ENCODE results near the gene PRKCZ. TPM values are rescaled to one million over a fixed set of nuclear protein-coding genes. Genes with fewer than 3 reads are reported as not detected.

The PRKCZ gene
- total RNA-seq, 1 experiment from 2014 or later, result 36.0 TPM

DNA sequence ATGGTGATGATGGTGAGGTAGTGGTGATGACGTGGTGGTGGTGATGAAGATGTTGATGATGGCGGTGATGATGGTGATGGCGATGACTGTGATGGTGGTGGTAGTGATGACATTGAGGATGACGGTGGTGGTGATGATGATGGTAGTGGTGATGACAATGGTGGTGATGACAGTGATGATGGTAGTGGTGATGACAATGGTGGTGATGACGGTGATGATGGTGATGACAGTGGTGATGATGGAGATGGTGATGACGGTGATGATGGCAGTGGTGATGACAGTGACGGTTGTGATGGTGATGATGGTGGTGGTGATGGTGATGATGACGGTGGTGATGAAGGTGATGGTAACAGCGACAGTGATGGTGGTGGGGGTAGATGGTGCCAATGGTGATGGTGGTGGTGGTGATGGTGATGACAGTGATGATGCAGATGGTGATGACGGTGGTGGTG, 105.0 kb downstream of the PRKCZ start:
- no TSS peak for BruUV-seq (replicated peaks)
- Histone ChIP-seq H3K4me3 (no peak overlapping the region), H4K20me1 (ENCODE audit: insufficient read depth) (no peaks in the 10 kb centered on the region), H3K9me3 (ENCODE audit: insufficient read depth, low read depth) (no peaks in the 10 kb centered on the region), H3K27me3 (ENCODE audit: insufficient read depth, low read depth) (no peaks in the 10 kb centered on the region), H3K9me2 (ENCODE audit: insufficient read depth) (no peaks in the 10 kb centered on the region), H3K27ac (no peak overlapping the region), H3K4me2 (no peak overlapping the region), H2AFZ (no peak overlapping the region), H3F3A (ENCODE audit: insufficient read depth, low read depth) (no peaks in the 10 kb centered on the region), H3K79me2 (ENCODE audit: low read depth) (no peaks in the 10 kb centered on the region), H3K36me3 (ENCODE audit: low read depth) (no peaks in the 10 kb centered on the region), H3K4me1 (replicated peaks; ENCODE audit: insufficient read depth) (no peaks in the 10 kb centered on the region)
- ChIA-PET POLR2A (ENCODE audit: unreplicated experiment) (no interaction called here), CTCF (interaction anchor here (1.1 kb wide), 1 partner anchor 19 kb away, joined by 4 read pairs; no protein-coding TSS in a partner anchor)
- DNase-seq, result no peak
- intact Hi-C loops (cut with micrococcal nuclease; ENCODE audit: unreplicated experiment), result no loop called here
- TF ChIP-seq, protein P1, sequence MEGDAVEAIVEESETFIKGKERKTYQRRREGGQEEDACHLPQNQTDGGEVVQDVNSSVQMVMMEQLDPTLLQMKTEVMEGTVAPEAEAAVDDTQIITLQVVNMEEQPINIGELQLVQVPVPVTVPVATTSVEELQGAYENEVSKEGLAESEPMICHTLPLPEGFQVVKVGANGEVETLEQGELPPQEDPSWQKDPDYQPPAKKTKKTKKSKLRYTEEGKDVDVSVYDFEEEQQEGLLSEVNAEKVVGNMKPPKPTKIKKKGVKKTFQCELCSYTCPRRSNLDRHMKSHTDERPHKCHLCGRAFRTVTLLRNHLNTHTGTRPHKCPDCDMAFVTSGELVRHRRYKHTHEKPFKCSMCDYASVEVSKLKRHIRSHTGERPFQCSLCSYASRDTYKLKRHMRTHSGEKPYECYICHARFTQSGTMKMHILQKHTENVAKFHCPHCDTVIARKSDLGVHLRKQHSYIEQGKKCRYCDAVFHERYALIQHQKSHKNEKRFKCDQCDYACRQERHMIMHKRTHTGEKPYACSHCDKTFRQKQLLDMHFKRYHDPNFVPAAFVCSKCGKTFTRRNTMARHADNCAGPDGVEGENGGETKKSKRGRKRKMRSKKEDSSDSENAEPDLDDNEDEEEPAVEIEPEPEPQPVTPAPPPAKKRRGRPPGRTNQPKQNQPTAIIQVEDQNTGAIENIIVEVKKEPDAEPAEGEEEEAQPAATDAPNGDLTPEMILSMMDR (conservative IDR thresholded peaks at IDR 0.05), result no peak
- TF ChIP-seq EZH2 (IDR thresholded peaks at IDR 0.05; ENCODE audit: low read depth), result no peak

DNA sequence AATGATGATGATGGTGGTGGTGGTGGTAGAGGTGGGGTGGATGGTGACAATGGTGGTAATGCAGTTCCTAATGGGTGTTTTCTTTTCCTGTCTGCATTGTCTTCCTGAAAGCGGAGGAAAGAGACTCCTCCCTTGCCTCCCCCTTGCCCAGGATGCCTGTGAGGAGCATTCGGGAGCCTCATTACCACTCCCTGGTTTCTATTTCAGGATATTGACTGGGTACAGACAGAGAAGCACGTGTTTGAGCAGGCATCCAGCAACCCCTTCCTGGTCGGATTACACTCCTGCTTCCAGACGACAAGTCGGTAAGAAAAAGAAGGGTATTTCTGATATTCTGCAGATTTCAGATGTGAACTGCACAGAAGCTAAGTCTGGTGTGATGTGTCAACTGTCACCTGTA, 105.6 kb downstream of the PRKCZ start:
- BruUV-seq (replicated peaks), result no TSS peak
- H3K79me2 ChIP-seq (ENCODE audit: low read depth), result no peaks in the 10 kb centered on the region
- H3K27me3 ChIP-seq (ENCODE audit: insufficient read depth, low read depth), result no peaks in the 10 kb centered on the region
- no peak overlapping the region for H2AFZ ChIP-seq
- H4K20me1 ChIP-seq (ENCODE audit: insufficient read depth), result no peaks in the 10 kb centered on the region
- H3K9me3 ChIP-seq (ENCODE audit: insufficient read depth, low read depth), result no peaks in the 10 kb centered on the region
- H3K27ac ChIP-seq, result no peak overlapping the region
- H3K4me3 ChIP-seq, result no peak overlapping the region
- DNase-seq, result no peak
- intact Hi-C loops (cut with micrococcal nuclease; ENCODE audit: unreplicated experiment), result no loop called here
- TF ChIP-seq, protein P1 (conservative IDR thresholded peaks at IDR 0.05), result no peak
- TF ChIP-seq EZH2 (IDR thresholded peaks at IDR 0.05; ENCODE audit: low read depth), result no peak
- no peak overlapping the region for H3K4me2 ChIP-seq
- no peaks in the 10 kb centered on the region for H3K36me3 ChIP-seq (ENCODE audit: low read depth)
- ChIA-PET CTCF (interaction anchor here (1.4 kb wide), 1 partner anchor 19 kb away, joined by 4 read pairs; no protein-coding TSS in a partner anchor), POLR2A (ENCODE audit: unreplicated experiment) (no interaction called here)
- no peaks in the 10 kb centered on the region for H3K9me2 ChIP-seq (ENCODE audit: insufficient read depth)
- H3K4me1 ChIP-seq (replicated peaks; ENCODE audit: insufficient read depth), result no peaks in the 10 kb centered on the region
- no peaks in the 10 kb centered on the region for H3F3A ChIP-seq (ENCODE audit: insufficient read depth, low read depth)

DNA sequence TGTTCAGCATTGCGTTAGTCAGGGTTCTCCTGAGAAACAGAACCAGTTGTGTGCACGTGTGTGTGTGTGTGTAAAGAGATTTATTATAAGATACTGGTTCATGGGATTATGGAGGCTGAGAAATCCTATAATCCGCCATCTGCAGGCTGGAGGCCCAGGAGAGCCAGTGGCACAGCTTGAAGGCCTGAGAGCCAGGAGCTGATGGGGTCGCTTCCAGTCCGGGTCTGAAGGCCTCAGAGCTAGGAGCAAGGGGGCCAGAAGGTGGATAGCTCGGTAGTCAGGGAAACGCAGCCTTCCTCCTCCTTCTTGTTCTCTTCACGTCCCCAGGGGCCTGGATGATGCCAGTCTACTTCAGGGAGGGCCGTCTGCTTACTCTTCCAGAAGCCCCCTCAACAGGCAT, 106.7 kb downstream of the PRKCZ start:
- no peaks in the 10 kb centered on the region for H3K9me3 ChIP-seq (ENCODE audit: insufficient read depth, low read depth)
- no peak overlapping the region for H2AFZ ChIP-seq
- BruUV-seq (replicated peaks), result no TSS peak
- TF ChIP-seq, protein P1 (conservative IDR thresholded peaks at IDR 0.05), result no peak
- TF ChIP-seq EZH2 (IDR thresholded peaks at IDR 0.05; ENCODE audit: low read depth), result no peak
- CTCF ChIA-PET, result interaction anchor here (1.4 kb wide), 1 partner anchor 18 kb away, joined by 4 read pairs; no protein-coding TSS in a partner anchor
- DNase-seq, result no peak
- H3K4me1 ChIP-seq (replicated peaks; ENCODE audit: insufficient read depth), result no peaks in the 10 kb centered on the region
- intact Hi-C loops (cut with micrococcal nuclease; ENCODE audit: unreplicated experiment), result no loop called here
- no peaks in the 10 kb centered on the region for H3K27me3 ChIP-seq (ENCODE audit: insufficient read depth, low read depth)
- no peaks in the 10 kb centered on the region for H3K36me3 ChIP-seq (ENCODE audit: low read depth)
- H3F3A ChIP-seq (ENCODE audit: insufficient read depth, low read depth), result no peaks in the 10 kb centered on the region
- H3K4me2 ChIP-seq, result no peak overlapping the region
- H3K9me2 ChIP-seq (ENCODE audit: insufficient read depth), result no peaks in the 10 kb centered on the region
- POLR2A ChIA-PET (ENCODE audit: unreplicated experiment), result no interaction called here
- no peak overlapping the region for H3K27ac ChIP-seq
- no peaks in the 10 kb centered on the region for H4K20me1 ChIP-seq (ENCODE audit: insufficient read depth)
- H3K4me3 ChIP-seq, result no peak overlapping the region
- no peaks in the 10 kb centered on the region for H3K79me2 ChIP-seq (ENCODE audit: low read depth)

All from PC-9 (cell line).